Frontal cortex (tissue), 4 donors: ENCODE data around the gene ADORA1. TPM values are rescaled to one million over a fixed set of nuclear protein-coding genes. Genes with fewer than 3 reads are reported as not detected.

Source experiments
- DNase-seq, 2 donors: peaks; one replicate each; pipeline ENCODE4 v3.0.0; 2012; ENCODE audit warnings: low spot score in 2 of 2
- FAIRE-seq: peaks from 2 replicates; lab custom pipeline; 2012; peaks lifted over from hg19 to GRCh38; lab: Jason Lieb, UNC
- total RNA-seq: library from RNA; depleted of rRNA; stranded (reverse); fragments of >200 nt; gene quantifications from one replicate; pipeline ENCODE4 v1.2.3, GENCODE V29; 2014
- donor health status: control.
- donor health status: control.
- donor health status: control.

ADORA1 gene
- total RNA-seq, 1 donor from 2014 or later: 11.0 TPM

DNA sequence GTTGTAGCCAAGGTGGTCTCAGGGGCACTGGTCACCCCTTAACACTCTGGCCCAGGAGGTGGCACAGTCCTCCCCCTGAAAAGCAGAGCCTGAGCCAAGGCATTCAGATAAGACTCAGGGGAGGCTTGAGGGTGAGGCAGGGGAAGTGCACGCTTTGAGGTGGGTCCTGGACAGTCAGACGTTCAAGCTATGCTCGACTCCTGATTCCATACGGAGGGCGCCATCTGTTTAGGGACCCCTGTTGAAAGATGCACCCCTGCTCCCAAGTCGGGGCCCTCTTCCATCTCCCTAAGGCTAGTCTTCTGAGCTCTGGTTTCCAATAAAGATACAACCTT lies 71.9 kb downstream of the ADORA1 start:
- FAIRE-seq: no peak

DNA sequence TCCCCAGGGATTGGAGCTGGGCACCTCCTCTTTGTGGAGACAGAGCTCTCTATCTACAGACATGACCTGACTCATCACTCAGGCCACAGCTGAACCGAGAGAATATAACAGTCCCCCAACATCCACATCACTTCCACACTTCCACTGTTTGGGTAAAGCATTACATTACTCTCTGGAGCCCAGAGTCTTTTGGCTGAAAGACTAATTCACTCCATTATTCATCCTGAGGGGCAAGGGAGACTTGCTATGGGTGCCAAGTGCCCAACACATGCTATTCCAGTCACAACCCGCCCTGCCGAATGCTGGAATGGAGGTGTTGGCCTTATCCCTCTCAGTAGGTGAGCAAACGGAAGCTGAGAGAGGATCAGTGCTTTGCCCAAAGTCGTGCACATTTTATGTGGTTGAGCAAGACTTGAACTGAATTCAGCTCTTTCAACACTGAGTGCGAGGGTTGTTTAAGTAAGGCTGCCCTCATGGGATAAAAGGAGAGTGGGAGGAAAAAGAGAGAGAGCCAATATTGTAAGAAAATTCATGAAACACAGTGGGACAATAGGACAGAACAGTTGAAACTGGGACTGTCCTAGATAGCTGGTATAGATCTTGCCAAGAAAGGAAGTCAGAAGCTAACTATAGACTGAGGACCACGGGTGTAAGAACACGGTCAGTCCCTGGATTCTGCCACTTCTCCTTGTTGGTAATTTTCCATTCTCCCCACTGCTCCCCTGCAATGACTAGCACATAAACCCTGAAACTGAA lies 72.5 kb downstream of the ADORA1 start:
- DNase-seq (no peak), FAIRE-seq (no peak)

More for the DNA sequence above, 71.9 kb downstream of the ADORA1 start:
- DNase-seq: no peak

DNA sequence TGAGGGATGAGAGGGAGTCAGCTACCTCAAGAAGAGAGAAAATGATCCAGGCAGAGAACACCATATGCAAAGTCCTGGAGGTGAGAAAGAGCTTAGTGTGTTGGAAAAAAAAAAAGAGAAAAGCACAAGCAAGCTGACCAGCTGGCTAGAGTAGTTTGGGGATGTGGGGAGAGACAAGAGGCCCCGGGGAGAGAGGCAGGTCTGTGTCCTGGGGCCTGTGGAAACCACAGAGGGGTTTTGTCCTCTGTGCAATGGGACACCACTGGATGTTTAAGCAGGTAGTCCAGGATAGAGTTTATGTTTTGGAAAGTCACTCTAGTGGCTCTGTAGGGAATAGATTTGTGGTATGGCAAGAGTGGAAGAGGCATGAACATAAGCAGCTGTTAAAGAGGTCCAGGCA lies 73.4 kb downstream of the ADORA1 start:
- FAIRE-seq (no peak), DNase-seq (no peak)

DNA sequence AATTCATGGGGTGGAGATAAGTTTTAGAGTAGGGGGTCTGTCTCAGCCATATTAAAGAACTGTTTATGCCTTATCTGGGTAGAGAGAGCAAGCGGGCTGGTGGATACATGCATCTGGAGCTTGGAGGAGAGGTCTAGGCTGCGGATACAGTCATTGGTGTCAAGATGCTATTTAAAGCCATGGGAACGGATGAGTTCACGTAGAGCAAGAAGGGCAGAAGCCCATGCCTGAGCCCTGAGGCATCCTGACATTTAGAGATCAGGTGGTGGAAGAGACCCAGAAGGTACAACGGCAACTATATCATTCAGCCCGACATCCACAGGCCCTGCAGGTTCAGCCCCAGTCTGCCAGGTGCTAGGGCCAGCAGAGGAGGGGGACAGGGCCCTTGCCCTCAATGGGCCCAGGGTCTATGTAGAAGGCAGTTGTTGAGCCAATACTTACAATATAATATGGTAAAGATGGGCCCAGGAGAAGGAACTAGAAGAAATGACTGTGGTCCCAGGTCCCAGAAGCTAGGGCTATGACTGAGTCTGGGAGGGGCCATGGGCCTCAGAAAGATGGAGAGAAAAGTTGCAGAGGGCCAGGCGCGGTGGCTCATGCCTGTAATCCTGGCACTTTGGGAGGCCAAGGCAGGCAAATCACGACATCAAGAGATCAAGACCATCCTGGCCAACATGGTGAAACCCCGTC lies 74.1 kb downstream of the ADORA1 start:
- DNase-seq: no peak
- no peak for FAIRE-seq

DNA sequence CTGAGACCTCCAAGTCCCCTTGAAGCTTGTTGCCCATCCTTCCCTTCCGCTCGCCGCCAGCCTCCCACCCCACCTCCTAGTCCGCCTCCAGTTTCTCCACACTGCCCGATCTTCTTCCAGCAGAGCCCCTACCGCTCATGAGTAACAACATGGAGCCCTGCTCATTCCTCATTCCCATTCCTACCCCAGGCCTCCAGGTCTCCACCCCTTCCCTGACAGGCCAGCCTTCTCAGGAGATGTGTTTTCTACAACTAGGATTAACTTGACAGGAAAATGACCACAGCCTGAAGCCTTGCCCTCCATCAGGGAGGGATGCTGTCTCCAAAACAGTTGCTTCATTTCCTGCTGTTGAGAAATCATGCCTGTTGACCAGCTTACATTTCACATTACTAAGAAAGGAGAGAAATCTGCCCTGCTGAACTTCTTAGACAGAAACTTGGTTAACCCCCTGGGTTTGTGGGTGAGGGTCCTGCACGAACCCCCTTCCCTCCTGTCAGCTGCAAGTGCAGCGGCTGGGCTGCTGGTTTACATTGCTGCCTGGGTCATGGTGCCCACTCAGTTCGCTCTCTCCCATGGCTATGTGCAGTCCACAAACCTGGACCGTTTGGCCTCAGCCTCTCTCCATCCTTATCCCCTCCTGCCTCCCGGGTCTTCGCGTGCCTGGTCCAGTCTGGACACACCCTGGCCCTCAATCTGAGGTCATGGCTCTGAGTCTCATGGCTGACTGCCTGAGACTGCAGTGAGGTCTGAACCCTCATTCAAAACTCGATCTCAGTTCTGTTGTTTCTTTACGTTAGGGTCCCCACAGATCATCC lies 75.1 kb downstream of the ADORA1 start:
- DNase-seq (no peak), FAIRE-seq (no peak)

DNA sequence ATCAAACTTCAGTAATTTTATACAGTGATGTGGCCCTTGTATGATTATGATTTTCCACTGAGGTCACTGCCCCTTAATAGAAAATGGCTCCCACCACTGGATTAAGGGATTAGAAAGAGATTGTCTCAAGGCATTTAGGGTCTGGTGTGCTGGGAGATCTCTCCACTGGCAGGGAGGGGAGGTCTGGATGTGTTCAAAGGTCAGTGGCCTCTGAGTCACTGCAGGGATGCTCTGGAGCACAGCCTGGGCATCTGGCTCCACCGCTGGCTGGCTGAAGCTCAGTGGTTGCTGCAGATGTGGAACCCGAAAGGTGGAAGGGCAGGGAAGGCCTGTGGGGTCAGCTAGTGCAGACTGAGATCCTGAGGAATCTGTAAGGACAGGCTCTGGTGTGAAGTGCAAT lies 77.2 kb downstream of the ADORA1 start:
- FAIRE-seq: no peak
- DNase-seq: no peak

DNA sequence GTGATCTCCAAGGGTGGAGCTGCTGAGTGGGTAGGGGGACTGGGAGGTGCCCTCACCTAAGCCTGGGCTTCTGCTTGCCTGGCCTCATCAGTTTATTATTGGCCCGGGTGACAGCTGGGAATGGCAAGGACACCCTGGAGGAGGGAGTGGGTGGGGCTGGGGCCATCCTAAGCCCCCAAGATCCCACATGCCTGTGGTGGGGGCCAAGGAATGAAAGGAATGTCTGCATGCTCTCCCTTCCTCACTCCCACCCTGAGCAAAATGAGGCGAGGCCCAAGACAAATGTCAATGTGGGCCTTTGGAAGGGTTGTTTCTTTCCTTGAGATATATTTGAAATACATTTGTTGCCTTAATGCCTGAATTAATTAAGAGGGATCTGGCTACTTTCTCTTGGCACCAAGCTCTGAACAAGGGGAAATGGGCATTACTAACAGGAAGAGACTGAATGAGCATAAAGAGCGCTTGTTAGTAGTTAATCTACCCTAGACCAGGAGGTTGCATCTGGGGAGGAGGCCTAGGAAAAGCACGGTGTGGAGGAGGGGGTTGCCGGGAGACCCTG lies 78.7 kb downstream of the ADORA1 start:
- FAIRE-seq: no peak
- DNase-seq: no peak

DNA sequence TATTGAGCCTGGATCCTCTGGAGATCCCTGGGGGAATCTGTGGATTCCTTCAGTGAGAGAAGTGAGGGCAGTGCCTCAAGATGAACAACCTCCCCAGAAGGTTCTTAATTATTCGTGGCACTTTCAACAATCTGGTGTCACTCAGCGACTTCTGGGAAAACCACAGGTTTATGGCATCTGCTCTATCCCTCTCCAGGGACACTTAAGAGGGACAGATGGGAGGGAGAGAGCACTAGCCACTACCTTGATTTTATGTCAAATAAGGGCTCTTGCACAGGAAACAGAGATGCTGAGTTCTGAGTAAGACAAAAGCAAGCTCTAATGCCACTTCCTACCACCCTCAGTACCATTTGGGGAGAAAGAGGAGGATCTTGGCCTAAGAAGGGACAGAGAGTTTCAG lies 80.2 kb downstream of the ADORA1 start:
- FAIRE-seq (no peak), DNase-seq (no peak)

DNA sequence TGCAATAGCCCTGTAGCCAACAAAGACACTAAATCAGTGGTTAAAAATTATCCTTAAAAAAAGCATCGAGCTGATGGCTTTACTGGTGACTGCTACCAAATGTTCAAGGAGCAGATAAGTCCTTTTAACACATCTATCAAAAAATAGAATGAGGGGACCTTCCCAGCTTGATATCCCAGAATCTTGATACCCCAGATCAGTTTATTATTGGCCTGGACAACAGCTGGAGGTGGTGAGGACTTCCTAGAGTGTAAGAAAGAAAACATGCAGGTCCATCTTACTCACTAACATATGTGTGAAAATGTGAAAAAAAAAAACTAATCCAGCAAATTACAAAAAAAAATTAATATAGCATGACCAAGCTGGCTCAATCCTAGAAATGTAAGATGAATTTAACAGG lies 80.7 kb downstream of the ADORA1 start:
- FAIRE-seq: no peak
- no peak for DNase-seq

DNA sequence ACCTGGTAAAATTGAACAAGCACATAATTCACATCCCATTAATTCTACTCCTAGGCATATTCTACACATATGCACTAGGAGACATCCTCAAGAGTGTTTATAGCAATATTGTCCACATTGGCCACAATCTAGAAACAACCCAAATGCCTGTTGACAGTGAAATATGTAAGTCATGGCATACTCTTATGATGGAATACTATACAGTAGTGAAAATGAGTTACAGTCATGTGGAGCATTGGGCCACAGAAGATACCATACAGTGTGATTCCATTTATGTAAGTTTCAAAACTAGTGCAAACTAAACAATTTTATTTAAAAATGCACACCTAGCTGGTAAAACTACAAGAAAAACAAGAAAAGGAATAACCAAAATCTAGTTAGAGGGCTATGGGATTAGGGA lies 82.8 kb downstream of the ADORA1 start:
- DNase-seq (no peak), FAIRE-seq (no peak)

DNA sequence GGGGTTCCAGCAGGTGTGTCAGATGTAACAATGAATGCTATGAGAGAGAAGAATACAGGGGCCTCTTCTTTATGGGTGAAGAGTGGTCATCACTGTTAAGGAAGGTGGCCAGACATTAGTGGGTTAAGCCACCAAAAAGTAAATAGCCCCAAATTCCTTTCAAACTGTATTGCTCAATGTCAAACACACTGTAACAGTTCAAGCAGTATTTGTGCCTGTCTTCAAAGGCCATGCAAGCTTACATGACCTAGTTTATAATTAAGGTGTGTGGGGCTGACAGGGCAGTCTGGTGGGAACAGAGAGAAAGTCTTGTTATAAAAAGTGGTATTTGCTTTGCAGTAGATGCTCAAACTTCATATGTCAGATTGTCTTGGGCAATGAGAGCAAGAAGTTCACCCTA lies 83.5 kb downstream of the ADORA1 start:
- DNase-seq: no peak
- no peak for FAIRE-seq

DNA sequence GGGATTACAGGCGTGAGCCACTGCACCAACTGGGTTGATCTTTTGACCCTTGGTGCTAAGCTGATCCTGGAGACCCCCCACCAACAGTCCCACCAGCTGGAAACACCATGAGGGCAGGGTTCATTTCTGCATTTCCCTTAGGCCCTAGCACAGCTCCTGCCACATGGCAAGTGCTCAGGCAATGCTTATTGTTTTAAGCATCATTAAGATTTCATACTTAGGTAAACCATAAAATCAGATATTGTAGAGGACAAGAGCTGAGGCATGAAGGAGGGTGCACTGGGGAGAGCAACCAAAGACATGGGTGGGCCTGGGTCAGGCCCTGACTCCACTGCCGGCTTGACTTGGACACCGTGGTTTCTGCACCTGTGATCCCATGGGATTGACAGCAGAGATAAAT lies 84.3 kb downstream of the ADORA1 start:
- FAIRE-seq (no peak), DNase-seq (no peak)

DNA sequence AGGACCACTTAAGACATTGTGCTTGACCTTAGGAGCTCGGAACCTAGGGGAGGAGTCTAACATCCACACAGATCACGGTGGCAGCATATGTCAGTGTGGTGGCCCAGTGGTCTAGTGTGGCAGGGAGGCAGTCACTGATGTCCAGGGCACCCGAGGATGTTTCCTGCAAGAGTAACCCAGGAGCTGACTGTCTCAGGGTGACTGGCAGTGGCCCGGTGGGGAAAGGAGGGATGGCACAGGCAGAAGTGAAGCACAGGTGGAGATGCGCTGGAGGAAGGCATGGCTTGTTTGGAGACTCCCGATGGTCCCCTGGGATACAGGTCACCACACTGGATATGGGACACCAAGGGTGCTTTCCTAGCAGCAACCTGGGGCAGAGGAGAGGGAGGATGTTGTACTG lies 85.6 kb downstream of the ADORA1 start:
- DNase-seq: no peak

DNA sequence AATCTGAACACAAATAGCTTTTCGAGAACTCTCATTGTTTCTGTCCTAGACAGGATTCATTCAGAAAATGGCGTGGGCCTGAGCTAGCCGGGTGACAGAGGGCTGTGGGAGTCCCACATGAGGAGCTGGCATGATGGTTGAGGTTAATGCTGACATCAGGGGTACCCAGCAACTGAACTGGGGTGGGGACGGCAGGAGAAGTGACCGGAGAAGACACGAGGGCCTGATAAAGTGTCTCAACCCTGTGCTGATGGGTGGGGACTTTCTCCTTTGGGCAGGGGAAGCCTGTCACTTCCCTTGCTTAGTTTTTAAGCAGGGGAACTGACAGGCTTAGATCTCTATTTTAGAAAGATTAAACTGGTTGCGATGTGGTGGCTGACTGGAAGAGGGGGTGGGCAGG lies 87.3 kb downstream of the ADORA1 start:
- DNase-seq (no peak), FAIRE-seq (no peak)

More for the DNA sequence above, 85.6 kb downstream of the ADORA1 start:
- FAIRE-seq: no peak

DNA sequence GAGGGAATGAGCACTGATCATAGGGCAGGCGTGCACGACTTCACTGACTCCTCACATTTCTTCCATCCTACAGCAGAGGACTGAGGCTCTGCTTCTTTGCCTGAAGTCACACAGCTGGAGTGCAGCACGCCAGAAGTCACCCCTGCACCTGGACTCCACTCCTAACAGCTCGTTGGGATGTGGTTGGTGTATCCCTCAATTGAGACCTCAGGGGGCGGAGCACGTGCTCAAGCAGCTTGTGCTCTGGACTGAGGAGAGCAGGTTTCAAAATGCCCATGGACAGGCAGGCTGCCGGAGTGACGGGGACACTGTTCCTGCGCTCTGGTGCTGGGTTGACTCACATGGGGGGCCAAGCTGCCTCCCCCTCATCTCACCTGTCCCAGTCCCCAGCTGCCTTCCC lies 88.0 kb downstream of the ADORA1 start:
- FAIRE-seq: no peak
- DNase-seq: no peak

DNA sequence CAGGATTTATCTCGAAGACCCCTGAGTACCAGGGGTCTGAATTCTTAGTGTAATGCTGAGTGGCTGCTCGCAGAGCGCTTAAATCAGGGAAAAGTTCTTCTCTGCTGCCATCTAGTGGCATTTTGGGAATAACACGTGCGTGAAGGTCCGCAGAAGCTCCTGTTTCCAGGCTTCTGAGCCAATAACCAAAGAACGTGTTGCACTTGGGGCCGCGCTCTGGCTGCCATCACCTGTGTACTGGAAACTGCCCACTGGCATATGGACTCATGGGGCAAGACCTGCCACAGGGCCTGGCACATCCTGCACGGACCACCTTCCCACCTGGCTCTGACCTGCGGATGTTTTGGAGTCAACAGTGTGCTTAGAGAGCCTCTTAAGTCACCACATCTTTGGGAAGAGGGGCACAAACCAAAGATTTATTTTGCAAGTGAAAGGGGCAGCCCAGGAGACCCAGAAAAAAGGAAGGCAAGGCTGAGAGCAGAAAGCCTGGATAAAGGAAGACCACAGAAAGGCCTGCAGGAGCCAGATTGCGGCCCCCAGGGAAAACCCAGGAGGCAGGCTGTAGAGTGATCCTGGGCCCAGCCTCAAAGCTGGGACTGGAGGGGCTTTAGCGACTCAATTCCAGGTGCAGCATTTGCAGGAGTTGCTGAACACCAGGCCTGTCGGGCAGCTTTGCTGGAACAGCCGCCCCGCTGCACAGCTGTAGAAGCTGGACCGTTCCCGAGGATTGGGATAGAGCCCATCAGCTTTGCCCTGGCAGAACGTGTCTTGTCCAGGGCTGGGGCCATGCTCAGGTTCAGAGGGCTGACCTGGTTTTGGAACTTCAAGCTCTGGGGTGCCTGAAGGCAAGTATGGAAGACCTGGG lies 89.0 kb downstream of the ADORA1 start:
- FAIRE-seq (no peak), DNase-seq (peak; percentile 41 to 63)
